Amniotic stem cell (primary cell): ENCODE results near the gene MAGI3.
"Not testable (repeated sequence)": the region's sequence is repeated elsewhere in the genome, so short reads cannot be mapped to it uniquely, and the experiment has no call there.

Source experiments
- DNase-seq: peaks from one replicate; lab custom pipeline; 2025; lab: John Stamatoyannopoulos, UW

The MAGI3 gene

GRCh38 chr1:113692342-113692741 is 302.0 kb downstream of the MAGI3 start:
- DNase-seq, result no peak

DNA sequence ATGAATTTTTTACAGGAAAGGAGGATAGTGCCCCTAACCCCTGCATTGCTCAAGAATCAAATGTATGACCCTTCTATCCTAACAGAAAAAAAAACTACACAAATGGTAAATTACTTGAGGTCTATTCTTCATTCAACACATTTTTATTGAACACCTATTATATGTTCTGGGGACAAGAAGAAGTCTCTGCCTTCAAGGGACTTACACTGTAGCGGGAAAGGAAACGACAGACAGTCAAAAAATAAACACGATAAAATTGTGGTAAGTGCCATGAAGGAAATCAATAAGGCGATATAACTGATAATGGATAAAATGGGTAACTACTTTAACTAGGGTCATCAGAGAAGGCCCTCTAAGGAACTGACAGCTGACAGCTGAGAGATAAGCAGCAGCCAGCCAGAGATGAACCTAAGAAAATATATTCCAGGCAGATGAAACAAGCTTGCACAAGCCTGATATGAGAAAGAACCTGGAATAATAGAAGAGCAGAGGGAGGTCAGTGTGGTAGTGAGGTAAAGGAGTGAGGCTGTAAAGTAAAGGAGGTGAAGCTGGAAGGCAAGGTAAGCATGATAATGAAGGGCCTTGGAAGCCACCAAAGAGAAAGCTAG is 302.6 kb downstream of the MAGI3 start:
- no peak for DNase-seq

GRCh38 chr1:113694910-113695309 is 304.6 kb downstream of the MAGI3 start:
- DNase-seq, result no peak

DNA sequence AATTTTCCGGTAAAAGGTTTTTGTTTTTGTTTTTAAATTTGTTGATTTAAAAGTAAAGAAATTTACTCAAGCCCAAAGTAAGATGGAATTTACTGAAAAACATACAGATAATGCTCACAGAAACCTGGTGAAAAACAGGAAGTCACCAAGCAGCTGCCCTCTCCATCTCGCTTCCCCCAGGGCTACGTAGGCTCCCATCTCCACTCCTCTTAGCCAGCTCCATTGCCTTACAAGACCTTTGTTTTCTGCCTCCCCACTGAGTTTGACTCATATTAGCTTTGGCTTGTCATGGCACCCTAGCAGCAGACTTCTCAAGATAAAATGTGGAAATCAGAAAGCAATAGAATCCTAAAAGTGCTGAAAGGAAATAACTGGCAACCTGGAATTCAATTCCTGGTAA is 311.1 kb downstream of the MAGI3 start:
- DNase-seq, result no peak

GRCh38 chr1:113714606-113715269 is 324.4 kb downstream of the MAGI3 start:
- no peak for DNase-seq

DNA sequence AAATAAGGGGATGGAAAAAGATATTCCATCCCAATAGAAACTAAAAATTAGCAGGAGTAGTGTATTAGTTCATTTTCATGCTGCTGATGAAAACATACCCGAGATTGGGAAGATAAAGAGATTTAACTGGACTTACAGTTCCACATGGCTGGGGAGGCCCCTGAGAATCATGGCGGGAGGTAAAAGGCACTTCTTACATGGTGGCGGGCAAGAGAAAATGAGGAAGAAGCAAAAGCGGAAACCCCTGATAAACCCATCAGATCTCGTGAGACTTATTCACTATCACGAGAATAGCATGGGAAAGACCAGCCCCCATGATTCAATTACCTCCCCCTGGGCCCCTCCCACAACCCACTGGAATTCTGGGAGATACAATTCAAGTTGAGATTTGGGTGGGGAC is 327.2 kb downstream of the MAGI3 start:
- DNase-seq, result not testable (repeated sequence)

DNA sequence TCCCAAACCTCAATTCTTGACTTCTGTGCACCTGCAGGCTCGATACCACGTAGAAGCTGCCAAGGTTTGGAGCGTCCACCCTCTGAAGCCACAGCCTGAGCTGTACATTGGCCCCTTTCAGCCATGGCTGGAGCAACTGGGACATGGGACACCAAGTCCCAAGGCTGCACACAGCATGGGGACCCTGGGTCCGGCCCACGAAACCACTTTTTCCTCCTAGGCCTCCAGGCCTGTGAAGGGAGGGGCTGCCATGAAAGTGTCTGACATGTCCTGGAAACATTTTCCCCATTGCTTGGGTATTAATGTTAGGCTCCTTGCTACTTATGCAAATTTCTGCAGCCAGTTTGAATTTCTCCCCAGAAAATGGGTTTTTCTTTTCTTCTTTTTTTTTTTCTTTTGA is 328.3 kb downstream of the MAGI3 start:
- not testable (repeated sequence) for DNase-seq

DNA sequence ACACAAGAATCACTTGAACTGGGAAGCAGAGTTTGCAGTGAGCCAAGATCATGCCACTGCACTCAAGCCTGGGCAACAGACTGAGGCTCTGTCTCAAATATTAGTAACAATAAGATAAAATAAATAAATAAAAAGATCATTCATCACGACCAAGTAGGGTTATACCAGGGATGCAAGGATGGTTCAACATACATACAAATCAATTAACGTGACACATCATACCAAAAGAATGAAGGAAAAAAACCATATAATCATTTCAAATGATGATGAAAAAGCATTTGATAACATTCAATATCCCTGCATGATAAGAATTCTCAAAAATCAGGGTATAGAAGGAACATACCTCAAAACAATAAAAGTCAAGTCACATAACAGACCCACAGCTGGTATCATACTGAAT is 330.7 kb downstream of the MAGI3 start:
- DNase-seq, result no peak

GRCh38 chr1:113732802-113733201 is 342.5 kb downstream of the MAGI3 start:
- no peak for DNase-seq

DNA sequence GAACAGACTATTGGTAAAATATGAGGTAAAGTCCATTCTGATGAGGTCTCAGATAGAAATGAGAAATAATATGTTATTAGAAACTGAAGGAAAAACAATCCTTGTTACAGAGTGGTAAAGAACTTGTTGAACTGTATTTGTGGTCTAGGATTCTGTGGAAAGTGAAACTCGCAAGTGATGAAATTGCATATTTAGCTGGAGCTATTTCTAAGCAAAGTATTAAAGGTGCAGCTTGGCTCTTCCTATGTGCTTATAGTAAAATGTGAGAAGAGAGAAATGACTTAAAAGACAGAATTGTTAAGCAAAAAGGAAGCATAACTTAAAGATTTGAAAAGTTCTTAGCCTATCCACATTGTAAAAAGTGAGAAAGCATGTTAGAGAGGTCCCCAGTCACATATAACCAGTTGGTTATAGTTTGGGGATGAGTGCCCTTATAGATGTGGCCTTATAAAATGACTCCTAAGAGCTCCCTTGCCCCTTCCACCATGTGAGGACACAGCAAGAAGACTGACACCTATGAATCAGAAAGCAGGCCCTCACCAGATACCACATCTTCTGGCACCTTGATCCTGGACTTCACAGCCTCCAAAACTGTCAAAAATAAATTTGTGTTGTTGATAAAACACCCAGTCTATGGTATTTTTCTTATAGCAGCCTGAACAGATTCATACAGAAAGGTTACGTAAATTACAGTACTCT is 344.2 kb downstream of the MAGI3 start:
- no peak for DNase-seq
